GM18907 (cell line): ENCODE measurements around the gene RSPH10B.
"Not testable (repeated sequence)": the region's sequence is repeated elsewhere in the genome, so short reads cannot be mapped to it uniquely, and the experiment has no call there.

ENCODE experiments used
- ATAC-seq: cut with Tn5 transposase; IDR thresholded peaks from one replicate; pipeline ENCODE4 v1.9.1; 2021; ENCODE audit warnings: mild to moderate bottlenecking, moderate library complexity; ENCODE audit not compliant: unreplicated experiment

RSPH10B gene

GRCh38 chr7:5970347-5970911 lies at the start of gene RSPH10B:
TSS of gene RSPH10B (minus strand) at chr7:5970689. CDS start at chr7:5967116, 3,573 bp downstream.
- not testable (repeated sequence) for ATAC-seq

GRCh38 chr7:6016653-6016966 lies 46.1 kb upstream of the RSPH10B start:
- ATAC-seq, result no peak

GRCh38 chr7:6015917-6016652 lies 45.6 kb upstream of the RSPH10B start:
- ATAC-seq, result no peak

- no peak for ATAC-seq
Observed at GRCh38 chr7:6012355-6013104, 42.0 kb upstream of the RSPH10B start.

GRCh38 chr7:6011541-6011940 lies 41.1 kb upstream of the RSPH10B start:
- ATAC-seq, result no peak

GRCh38 chr7:6010370-6010769 lies 39.9 kb upstream of the RSPH10B start:
- ATAC-seq, result not testable (repeated sequence)

- ATAC-seq, result peak; percentile 96
Observed at GRCh38 chr7:6008668-6009611, 38.5 kb upstream of the RSPH10B start, which contains the start of the genes AIMP2 and PMS2. TSS of gene AIMP2 (plus strand) at chr7:6009272. CDS start at chr7:6009364, 92 bp downstream. TSS of gene PMS2 (minus strand) at chr7:6009049. CDS start at chr7:6009019, 30 bp downstream.

GRCh38 chr7:6007835-6008590 lies 37.5 kb upstream of the RSPH10B start:
- not testable (repeated sequence) for ATAC-seq

GRCh38 chr7:6007386-6007785 lies 36.9 kb upstream of the RSPH10B start:
- ATAC-seq, result no peak

GRCh38 chr7:5997210-5997808 lies 26.8 kb upstream of the RSPH10B start:
- no peak for ATAC-seq

GRCh38 chr7:5987061-5987460 lies 16.6 kb upstream of the RSPH10B start:
- not testable (repeated sequence) for ATAC-seq

- not testable (repeated sequence) for ATAC-seq
Observed at GRCh38 chr7:5979680-5980314, 9.3 kb upstream of the RSPH10B start.

- ATAC-seq, result not testable (repeated sequence)
Observed at GRCh38 chr7:5973580-5973979, 3.1 kb upstream of the RSPH10B start.

GRCh38 chr7:5963810-5964209 lies 6.7 kb downstream of the RSPH10B start:
- not testable (repeated sequence) for ATAC-seq

GRCh38 chr7:5963205-5963604 lies 7.3 kb downstream of the RSPH10B start:
- ATAC-seq, result not testable (repeated sequence)

- ATAC-seq, result not testable (repeated sequence)
Observed at GRCh38 chr7:5934945-5935450, 35.5 kb downstream of the RSPH10B start.

- not testable (repeated sequence) for ATAC-seq
Observed at GRCh38 chr7:5931905-5932644, 38.4 kb downstream of the RSPH10B start.

- ATAC-seq, result not testable (repeated sequence)
Observed at GRCh38 chr7:5931250-5931649, 39.2 kb downstream of the RSPH10B start.
